Measurements from ENCODE around the gene NTN1. TPM values are rescaled to one million over a fixed set of nuclear protein-coding genes. Genes with fewer than 3 reads are reported as not detected.
"Not testable (repeated sequence)": the region's sequence is repeated elsewhere in the genome, so short reads cannot be mapped to it uniquely, and the experiment has no call there.

Gene NTN1
- total RNA-seq, 1 experiment from 2014 or later, result 0.07 TPM

- no peak for DNase-seq (ENCODE audit: low read depth)
Measured at GRCh38 chr17:9244066-9245052, 223.0 kb downstream of the NTN1 start.

- no peak for DNase-seq (ENCODE audit: low read depth)
Measured at GRCh38 chr17:9247401-9247938, 226.2 kb downstream of the NTN1 start.

GRCh38 chr17:9249245-9249953, 228.1 kb downstream of the NTN1 start:
- no peak for DNase-seq (ENCODE audit: low read depth)

- no peak for DNase-seq (ENCODE audit: low read depth)
Measured at GRCh38 chr17:9251273-9251672, 230.0 kb downstream of the NTN1 start.

- DNase-seq (ENCODE audit: low read depth), result no peak
Measured at GRCh38 chr17:9253308-9253707, 232.0 kb downstream of the NTN1 start.

GRCh38 chr17:9254841-9255240, 233.5 kb downstream of the NTN1 start:
- no peak for DNase-seq (ENCODE audit: low read depth)

- no peak for DNase-seq (ENCODE audit: low read depth)
Measured at GRCh38 chr17:9255833-9256232, 234.5 kb downstream of the NTN1 start.

GRCh38 chr17:9256361-9256750, 235.0 kb downstream of the NTN1 start:
- DNase-seq (ENCODE audit: low read depth), result no peak

- peak; percentile 7 for DNase-seq (ENCODE audit: low read depth)
Measured at GRCh38 chr17:9256751-9257629, 235.7 kb downstream of the NTN1 start.

GRCh38 chr17:9257630-9257965, 236.3 kb downstream of the NTN1 start:
- not testable (repeated sequence) for DNase-seq (ENCODE audit: low read depth)

GRCh38 chr17:9258115-9259015, 237.1 kb downstream of the NTN1 start:
- DNase-seq (ENCODE audit: low read depth), result no peak

GRCh38 chr17:9259419-9259818, 238.1 kb downstream of the NTN1 start:
- no peak for DNase-seq (ENCODE audit: low read depth)

GRCh38 chr17:9261081-9262012, 240.0 kb downstream of the NTN1 start:
- no peak for DNase-seq (ENCODE audit: low read depth)

- DNase-seq (ENCODE audit: low read depth), result no peak
Measured at GRCh38 chr17:9266031-9266680, 244.8 kb downstream of the NTN1 start.

GRCh38 chr17:9266697-9267117, 245.4 kb downstream of the NTN1 start:
- no peak for DNase-seq (ENCODE audit: low read depth)

GRCh38 chr17:9268546-9268945, 247.2 kb downstream of the NTN1 start:
- no peak for DNase-seq (ENCODE audit: low read depth)

- DNase-seq (ENCODE audit: low read depth), result no peak
Measured at GRCh38 chr17:9269350-9270035, 248.2 kb downstream of the NTN1 start.

GRCh38 chr17:9270921-9271320, 249.6 kb downstream of the NTN1 start:
- DNase-seq (ENCODE audit: low read depth), result no peak
